ENCODE data around the gene RPL31. TPM values are rescaled to one million over a fixed set of nuclear protein-coding genes. Genes with fewer than 3 reads are reported as not detected.
A peak's percentile ranks its signal among the peaks of the same experiment; 100 is the strongest.

RPL31 gene
- total and polyA plus RNA-seq, 2 donors (not counting 1 experiment from before 2014, with no cell fraction given): 1,159 to 2,636 TPM

DNA sequence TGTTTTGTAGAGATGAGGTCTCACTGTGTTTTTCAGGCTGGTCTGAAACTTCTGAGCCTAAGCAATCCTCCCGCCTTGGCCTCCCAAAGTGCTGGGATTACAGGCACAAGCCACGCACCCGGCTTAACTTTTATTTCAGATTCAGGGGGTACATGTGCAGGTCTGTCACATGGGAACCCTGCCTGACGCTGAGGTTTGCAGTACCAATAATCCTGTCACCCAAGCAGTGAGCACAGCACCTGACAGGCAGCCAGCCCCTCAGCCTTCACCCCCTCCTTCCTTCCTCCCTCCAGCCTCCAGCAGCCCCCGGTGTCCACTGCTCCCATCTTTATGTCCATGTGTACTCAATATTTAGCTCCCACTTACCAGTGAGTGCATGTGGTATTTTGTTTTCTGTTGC, 46.0 kb upstream of the RPL31 start:
- Histone ChIP-seq H3K4me3 (replicated peaks in 1 of 4; ENCODE audit: control extremely low read depth in 1 of 4, insufficient read depth in 1 of 4, low read depth in 3 of 4, low read length in 4 of 4) (no peak overlapping the region), H3K9ac (ENCODE audit: insufficient read depth, low read length) (no peak overlapping the region), H3K27me3 (ENCODE audit: control insufficient read depth, insufficient read depth, low read length) (no peaks in the 10 kb centered on the region), H3K4me2 (ENCODE audit: extremely low read depth, insufficient read depth, low read length) (no peak overlapping the region), H4K20me1 (ENCODE audit: control insufficient read depth, extremely low read depth, insufficient read depth, low read length) (no peaks in the 10 kb centered on the region), H3K79me2 (ENCODE audit: control insufficient read depth, insufficient read depth, low read length) (no peaks in the 10 kb centered on the region), H3K36me3 (ENCODE audit: control insufficient read depth, insufficient read depth, low read length) (no peaks in the 10 kb centered on the region), H3K4me1 (ENCODE audit: control insufficient read depth, extremely low read depth, insufficient read depth, low read length) (peaks cover 3% of the 10 kb centered on the region), H2AFZ (ENCODE audit: low read length) (no peak overlapping the region), H3K27ac (ENCODE audit: insufficient read depth, low read length) (no peak overlapping the region), H3K9me3 (ENCODE audit: control insufficient read depth, insufficient read depth, low read depth, low read length) (no peaks in the 10 kb centered on the region)
- DNase-seq (ENCODE audit: low read depth in 2 of 2): no peak
- no peak for TF ChIP-seq EZH2 (IDR thresholded peaks at IDR 0.05; ENCODE audit: low read length, missing control alignments)
- TF ChIP-seq, protein P1, sequence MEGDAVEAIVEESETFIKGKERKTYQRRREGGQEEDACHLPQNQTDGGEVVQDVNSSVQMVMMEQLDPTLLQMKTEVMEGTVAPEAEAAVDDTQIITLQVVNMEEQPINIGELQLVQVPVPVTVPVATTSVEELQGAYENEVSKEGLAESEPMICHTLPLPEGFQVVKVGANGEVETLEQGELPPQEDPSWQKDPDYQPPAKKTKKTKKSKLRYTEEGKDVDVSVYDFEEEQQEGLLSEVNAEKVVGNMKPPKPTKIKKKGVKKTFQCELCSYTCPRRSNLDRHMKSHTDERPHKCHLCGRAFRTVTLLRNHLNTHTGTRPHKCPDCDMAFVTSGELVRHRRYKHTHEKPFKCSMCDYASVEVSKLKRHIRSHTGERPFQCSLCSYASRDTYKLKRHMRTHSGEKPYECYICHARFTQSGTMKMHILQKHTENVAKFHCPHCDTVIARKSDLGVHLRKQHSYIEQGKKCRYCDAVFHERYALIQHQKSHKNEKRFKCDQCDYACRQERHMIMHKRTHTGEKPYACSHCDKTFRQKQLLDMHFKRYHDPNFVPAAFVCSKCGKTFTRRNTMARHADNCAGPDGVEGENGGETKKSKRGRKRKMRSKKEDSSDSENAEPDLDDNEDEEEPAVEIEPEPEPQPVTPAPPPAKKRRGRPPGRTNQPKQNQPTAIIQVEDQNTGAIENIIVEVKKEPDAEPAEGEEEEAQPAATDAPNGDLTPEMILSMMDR (conservative IDR thresholded peaks at IDR 0.05 in 1 of 2, IDR thresholded peaks at IDR 0.05 in 1 of 2; ENCODE audit: low read depth in 1 of 2, low read length in 2 of 2): no peak

DNA sequence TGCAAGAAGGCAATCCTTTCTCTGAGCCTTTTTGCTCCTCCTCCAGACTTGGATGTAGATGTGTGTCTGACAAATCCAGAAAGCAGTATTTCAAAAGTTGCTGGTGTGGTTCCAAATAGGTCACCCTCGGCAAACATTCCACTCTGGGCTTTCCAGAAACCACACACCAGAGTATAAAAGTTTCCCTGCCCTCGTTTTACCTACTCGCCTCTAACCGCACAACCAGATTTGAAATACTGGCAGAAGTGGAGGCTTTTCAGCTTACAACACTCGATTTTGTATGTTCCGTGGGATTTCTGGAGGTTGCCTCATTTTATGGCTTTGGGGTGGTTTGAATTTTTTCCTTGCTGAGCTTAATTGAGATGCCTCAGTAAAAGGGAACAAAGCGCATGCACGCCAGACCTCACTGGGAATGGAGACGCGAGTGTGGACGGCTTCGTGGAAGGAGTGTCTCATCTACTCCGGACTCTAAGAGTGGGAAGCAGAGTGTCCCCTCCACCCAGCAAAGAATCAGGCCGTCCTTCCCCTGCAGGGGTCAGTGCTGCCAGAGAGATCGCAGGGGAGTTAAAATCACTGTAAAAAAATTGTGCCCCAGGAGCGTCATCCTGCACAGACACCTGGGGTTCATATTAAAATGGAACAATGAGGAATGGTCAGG, 44.0 kb upstream of the RPL31 start:
- Histone ChIP-seq H2AFZ (ENCODE audit: low read length) (no peak overlapping the region), H3K4me3 (replicated peaks in 1 of 4; ENCODE audit: control extremely low read depth in 1 of 4, insufficient read depth in 1 of 4, low read depth in 3 of 4, low read length in 4 of 4) (peak overlapping the region in 1 of 4 experiments; percentile 0), H3K9ac (ENCODE audit: insufficient read depth, low read length) (no peak overlapping the region), H3K4me1 (ENCODE audit: control insufficient read depth, extremely low read depth, insufficient read depth, low read length) (peaks cover 3% of the 10 kb centered on the region), H3K27ac (ENCODE audit: insufficient read depth, low read length) (no peak overlapping the region), H3K79me2 (ENCODE audit: control insufficient read depth, insufficient read depth, low read length) (no peaks in the 10 kb centered on the region), H3K27me3 (ENCODE audit: control insufficient read depth, insufficient read depth, low read length) (no peaks in the 10 kb centered on the region), H4K20me1 (ENCODE audit: control insufficient read depth, extremely low read depth, insufficient read depth, low read length) (no peaks in the 10 kb centered on the region), H3K9me3 (ENCODE audit: control insufficient read depth, insufficient read depth, low read depth, low read length) (no peaks in the 10 kb centered on the region), H3K36me3 (ENCODE audit: control insufficient read depth, insufficient read depth, low read length) (no peaks in the 10 kb centered on the region), H3K4me2 (ENCODE audit: extremely low read depth, insufficient read depth, low read length) (peak overlapping the region; percentile 77)
- DNase-seq (ENCODE audit: low read depth in 2 of 2): peak; percentile 94 to 95
- TF ChIP-seq, protein P1 (conservative IDR thresholded peaks at IDR 0.05 in 1 of 2, IDR thresholded peaks at IDR 0.05 in 1 of 2; ENCODE audit: low read depth in 1 of 2, low read length in 2 of 2): peak; percentile 6 to 15
- TF ChIP-seq EZH2 (IDR thresholded peaks at IDR 0.05; ENCODE audit: low read length, missing control alignments): no peak

DNA sequence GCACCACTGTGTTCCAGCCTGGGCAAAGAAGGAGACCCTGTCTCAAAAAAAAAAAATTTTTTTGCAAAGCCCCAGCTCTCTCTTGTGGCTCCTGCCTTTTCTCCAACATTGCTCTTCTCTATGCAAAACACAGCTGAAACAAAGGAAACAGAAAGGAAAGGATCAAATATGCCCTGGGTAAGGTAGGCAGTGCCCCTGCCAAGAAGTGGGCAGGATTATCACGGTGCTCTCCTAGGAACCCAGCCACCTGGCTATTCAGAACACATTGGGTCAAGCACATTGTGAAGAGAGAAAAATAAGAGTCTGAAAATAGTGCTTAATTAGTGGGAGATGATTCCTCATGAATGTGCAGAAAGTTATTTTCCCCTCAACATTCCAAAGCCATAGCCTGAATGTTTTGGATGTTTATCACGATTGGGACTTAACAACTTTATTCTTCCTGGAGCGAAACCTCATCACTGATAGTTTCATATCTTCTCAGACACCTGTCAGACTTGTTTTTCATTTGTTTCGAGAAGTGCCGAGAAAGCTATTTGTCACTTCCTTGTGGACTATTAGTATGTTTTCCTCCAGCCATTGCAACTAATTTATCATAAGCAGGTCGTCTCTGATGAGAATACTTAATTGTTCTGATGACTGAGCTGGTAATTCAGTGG, 42.7 kb upstream of the RPL31 start:
- peaks cover 3% of the 10 kb centered on the region for H3K4me1 ChIP-seq (ENCODE audit: control insufficient read depth, extremely low read depth, insufficient read depth, low read length)

More for the DNA sequence above, 42.7 kb upstream of the RPL31 start:
- Histone ChIP-seq H4K20me1 (ENCODE audit: control insufficient read depth, extremely low read depth, insufficient read depth, low read length) (no peaks in the 10 kb centered on the region), H3K27ac (ENCODE audit: insufficient read depth, low read length) (no peak overlapping the region), H3K9me3 (ENCODE audit: control insufficient read depth, insufficient read depth, low read depth, low read length) (no peaks in the 10 kb centered on the region), H3K4me3 (replicated peaks in 1 of 4; ENCODE audit: control extremely low read depth in 1 of 4, insufficient read depth in 1 of 4, low read depth in 3 of 4, low read length in 4 of 4) (no peak overlapping the region), H3K36me3 (ENCODE audit: control insufficient read depth, insufficient read depth, low read length) (no peaks in the 10 kb centered on the region), H3K79me2 (ENCODE audit: control insufficient read depth, insufficient read depth, low read length) (no peaks in the 10 kb centered on the region), H3K4me2 (ENCODE audit: extremely low read depth, insufficient read depth, low read length) (no peak overlapping the region), H2AFZ (ENCODE audit: low read length) (no peak overlapping the region), H3K27me3 (ENCODE audit: control insufficient read depth, insufficient read depth, low read length) (no peaks in the 10 kb centered on the region), H3K9ac (ENCODE audit: insufficient read depth, low read length) (no peak overlapping the region)
- no peak for TF ChIP-seq EZH2 (IDR thresholded peaks at IDR 0.05; ENCODE audit: low read length, missing control alignments)
- TF ChIP-seq, protein P1 (conservative IDR thresholded peaks at IDR 0.05 in 1 of 2, IDR thresholded peaks at IDR 0.05 in 1 of 2; ENCODE audit: low read depth in 1 of 2, low read length in 2 of 2): no peak
- DNase-seq (ENCODE audit: low read depth in 2 of 2): peak in 1 of 2 donors; percentile 81

Data from fibroblast of lung (primary cell).